AG04450 (cell line): ENCODE data around the gene RMC1. TPM values are rescaled to one million over a fixed set of nuclear protein-coding genes. Genes with fewer than 3 reads are reported as not detected.
A peak's percentile ranks its signal among the peaks of the same experiment; 100 is the strongest.

ENCODE experiments used
- CTCF ChIA-PET: fragments of 300-600, 350-600 bp; formaldehyde crosslinking; extraction: SDS; loops from one replicate; lab custom pipeline; 2022; ENCODE audit warnings: antibody characterized with exemption, inconsistent platforms; lab: Charles Lee
- POLR2A ChIA-PET: fragments of 350-600 bp; formaldehyde crosslinking; extraction: SDS; loops from one replicate; lab custom pipeline; 2021; ENCODE audit warnings: antibody characterized with exemption, inconsistent platforms; lab: Yijun Ruan, JAX
- DNase-seq: peaks from one replicate; pipeline ENCODE4 v3.0.0-alpha.2; 2011; ENCODE audit warnings: low read depth, low spot score
- H3K27ac ChIP-seq: one replicate; pipeline ENCODE4 v1.5.1; 2012; ENCODE audit warnings: low read depth, low read length, control low read depth
- H3K27me3 ChIP-seq: one replicate; pipeline ENCODE4 v1.6.0; 2012; ENCODE audit warnings: low read length; ENCODE audit not compliant: control insufficient read depth, insufficient read depth
- H3K4me3 ChIP-seq: 2 replicates; pipeline ENCODE4 v1.5.1; 2011; ENCODE audit warnings: mild to moderate bottlenecking, low read depth, low read length, control low read depth
- H3K9me3 ChIP-seq: 2 replicates; pipeline ENCODE4 v1.5.1; 2012; ENCODE audit warnings: low read length; ENCODE audit not compliant: control insufficient read depth, insufficient read depth
- CTCF ChIP-seq: IDR thresholded peaks from 2 replicates; pipeline ENCODE4 v1.5.1; 2011; ENCODE audit warnings: low read depth, low read length, control low read depth, inconsistent platforms
- polyA plus RNA-seq: library from polyadenylated mRNA; depleted of rRNA; stranded (reverse); fragments of >200 nt; gene quantifications from 2 replicates; pipeline ENCODE4 v1.2.3, GENCODE V29; 2011

RMC1 gene
- polyA plus RNA-seq, 1 experiment, result 16.3 TPM

- no peak for DNase-seq
- ChIA-PET CTCF (interaction anchor here (2.9 kb wide), 1 partner anchor 207 kb away, joined by 15 read pairs; no protein-coding TSS in a partner anchor), POLR2A (no interaction called here)
- Histone ChIP-seq H3K27me3 (no peaks in the 10 kb centered on the region), H3K27ac (no peak overlapping the region), H3K4me3 (no peak overlapping the region), H3K9me3 (no peaks in the 10 kb centered on the region)
- TF ChIP-seq CTCF, result no peak
These were observed 7.4 kb upstream of the RMC1 start for GRCh38 chr18:23495723-23496440.

- Histone ChIP-seq H3K9me3 (no peaks in the 10 kb centered on the region), H3K27ac (no peak overlapping the region), H3K27me3 (no peaks in the 10 kb centered on the region), H3K4me3 (no peak overlapping the region)
- TF ChIP-seq CTCF, result no peak
- ChIA-PET POLR2A (interaction anchor here (0.8 to 1.6 kb wide), 2 partner anchors 10 kb away, joined by 3 to 7 read pairs; no protein-coding TSS in a partner anchor), CTCF (interaction anchor here (0.5 to 2.9 kb wide), 25 partner anchors 11 to 1274 kb away, joined by 3 to 15 read pairs (median 4); no protein-coding TSS in a partner anchor)
- DNase-seq, result no peak
These were observed 5.2 kb upstream of the RMC1 start for GRCh38 chr18:23498117-23498516.

- Histone ChIP-seq H3K27me3 (no peaks in the 10 kb centered on the region), H3K27ac (peak overlapping the region; percentile 3), H3K4me3 (no peak overlapping the region), H3K9me3 (no peaks in the 10 kb centered on the region)
- TF ChIP-seq CTCF, result peak; percentile 83
- DNase-seq, result peak; percentile 26
- ChIA-PET POLR2A (interaction anchor here (0.8 to 1.6 kb wide), 2 partner anchors 9 to 11 kb away, joined by 3 to 7 read pairs; no protein-coding TSS in a partner anchor), CTCF (interaction anchor here (0.5 to 2.9 kb wide), 25 partner anchors 11 to 1274 kb away, joined by 3 to 15 read pairs (median 4); no protein-coding TSS in a partner anchor)
These were observed 4.4 kb upstream of the RMC1 start for GRCh38 chr18:23498877-23499276.

GRCh38 chr18:23499291-23499781, 4.0 kb upstream of the RMC1 start:
- Histone ChIP-seq H3K4me3 (no peak overlapping the region), H3K9me3 (no peaks in the 10 kb centered on the region), H3K27ac (peak overlapping the region; percentile 3), H3K27me3 (no peaks in the 10 kb centered on the region)
- ChIA-PET POLR2A (interaction anchor here (1.6 kb wide), 1 partner anchor 9 kb away, joined by 3 read pairs; no protein-coding TSS in a partner anchor), CTCF (interaction anchor here (0.6 to 2.3 kb wide), 12 partner anchors 12 to 1258 kb away, joined by 3 to 15 read pairs (median 4); no protein-coding TSS in a partner anchor)
- TF ChIP-seq CTCF, result no peak
- peak; percentile 33 for DNase-seq

GRCh38 chr18:23501626-23502025, 1.7 kb upstream of the RMC1 start:
- no peak for TF ChIP-seq CTCF
- Histone ChIP-seq H3K9me3 (no peaks in the 10 kb centered on the region), H3K4me3 (no peak overlapping the region), H3K27me3 (no peaks in the 10 kb centered on the region), H3K27ac (no peak overlapping the region)
- CTCF ChIA-PET, result interaction anchor here (0.9 to 1.1 kb wide), 2 partner anchors 14 to 201 kb away, joined by 5 read pairs; no protein-coding TSS in a partner anchor
- no peak for DNase-seq
- POLR2A ChIA-PET, result no interaction called here
